DOHH2 (cell line): ENCODE data around the gene UNC13D.

Source experiments
- EZH2phosphoT487 ChIP-seq: fragments of 200-600 bp; sonication (generic); IDR thresholded peaks from 2 replicates; pipeline ENCODE4 v1.6.1; 2017; ENCODE audit warnings: borderline replicate concordance, mild to moderate bottlenecking, antibody characterized with exemption, low read length, moderate library complexity, mixed read lengths
- TF ChIP-seq, protein P1 (sequence below): fragments of 200-600 bp; sonication (generic); IDR thresholded peaks from one replicate; pipeline ENCODE4 v1.5.1; 2014; ENCODE audit warnings: antibody characterized with exemption, mild to moderate bottlenecking, low read depth, low read length; ENCODE audit not compliant: poor library complexity, severe bottlenecking

DNA sequence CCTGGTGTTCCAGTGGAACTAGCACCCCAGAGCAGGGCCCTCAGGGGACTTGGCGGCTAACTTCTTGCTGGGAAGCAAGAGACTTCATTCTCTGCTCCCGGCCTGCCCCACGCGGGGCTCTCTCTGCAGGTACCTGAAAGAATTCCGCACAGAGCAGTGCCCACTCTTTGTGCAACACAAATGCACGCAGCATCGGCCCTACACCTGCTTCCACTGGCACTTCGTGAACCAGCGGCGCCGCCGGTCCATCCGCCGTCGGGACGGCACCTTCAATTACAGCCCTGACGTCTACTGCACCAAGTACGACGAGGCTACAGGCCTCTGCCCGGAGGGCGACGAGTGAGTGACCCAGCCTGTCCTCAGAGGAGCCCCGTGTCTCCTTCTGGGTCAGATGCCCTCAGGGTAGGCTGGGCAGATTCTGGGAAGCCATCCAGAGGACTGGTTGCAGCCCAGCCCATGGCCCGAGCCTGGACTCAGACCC, 34.5 kb downstream of the UNC13D start:
- TF ChIP-seq, protein P1, sequence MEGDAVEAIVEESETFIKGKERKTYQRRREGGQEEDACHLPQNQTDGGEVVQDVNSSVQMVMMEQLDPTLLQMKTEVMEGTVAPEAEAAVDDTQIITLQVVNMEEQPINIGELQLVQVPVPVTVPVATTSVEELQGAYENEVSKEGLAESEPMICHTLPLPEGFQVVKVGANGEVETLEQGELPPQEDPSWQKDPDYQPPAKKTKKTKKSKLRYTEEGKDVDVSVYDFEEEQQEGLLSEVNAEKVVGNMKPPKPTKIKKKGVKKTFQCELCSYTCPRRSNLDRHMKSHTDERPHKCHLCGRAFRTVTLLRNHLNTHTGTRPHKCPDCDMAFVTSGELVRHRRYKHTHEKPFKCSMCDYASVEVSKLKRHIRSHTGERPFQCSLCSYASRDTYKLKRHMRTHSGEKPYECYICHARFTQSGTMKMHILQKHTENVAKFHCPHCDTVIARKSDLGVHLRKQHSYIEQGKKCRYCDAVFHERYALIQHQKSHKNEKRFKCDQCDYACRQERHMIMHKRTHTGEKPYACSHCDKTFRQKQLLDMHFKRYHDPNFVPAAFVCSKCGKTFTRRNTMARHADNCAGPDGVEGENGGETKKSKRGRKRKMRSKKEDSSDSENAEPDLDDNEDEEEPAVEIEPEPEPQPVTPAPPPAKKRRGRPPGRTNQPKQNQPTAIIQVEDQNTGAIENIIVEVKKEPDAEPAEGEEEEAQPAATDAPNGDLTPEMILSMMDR: no peak
- no peak for TF ChIP-seq EZH2phosphoT487
